Measurements from ENCODE around the gene GSTM1. TPM values are rescaled to one million over a fixed set of nuclear protein-coding genes. Genes with fewer than 3 reads are reported as not detected.
"Not testable (repeated sequence)": the region's sequence is repeated elsewhere in the genome, so short reads cannot be mapped to it uniquely, and the experiment has no call there.

Gene GSTM1
- total and polyA plus RNA-seq, 2 donors (not counting 1 experiment from before 2014, with no cell fraction given), result 30.5 to 40.0 TPM

DNA sequence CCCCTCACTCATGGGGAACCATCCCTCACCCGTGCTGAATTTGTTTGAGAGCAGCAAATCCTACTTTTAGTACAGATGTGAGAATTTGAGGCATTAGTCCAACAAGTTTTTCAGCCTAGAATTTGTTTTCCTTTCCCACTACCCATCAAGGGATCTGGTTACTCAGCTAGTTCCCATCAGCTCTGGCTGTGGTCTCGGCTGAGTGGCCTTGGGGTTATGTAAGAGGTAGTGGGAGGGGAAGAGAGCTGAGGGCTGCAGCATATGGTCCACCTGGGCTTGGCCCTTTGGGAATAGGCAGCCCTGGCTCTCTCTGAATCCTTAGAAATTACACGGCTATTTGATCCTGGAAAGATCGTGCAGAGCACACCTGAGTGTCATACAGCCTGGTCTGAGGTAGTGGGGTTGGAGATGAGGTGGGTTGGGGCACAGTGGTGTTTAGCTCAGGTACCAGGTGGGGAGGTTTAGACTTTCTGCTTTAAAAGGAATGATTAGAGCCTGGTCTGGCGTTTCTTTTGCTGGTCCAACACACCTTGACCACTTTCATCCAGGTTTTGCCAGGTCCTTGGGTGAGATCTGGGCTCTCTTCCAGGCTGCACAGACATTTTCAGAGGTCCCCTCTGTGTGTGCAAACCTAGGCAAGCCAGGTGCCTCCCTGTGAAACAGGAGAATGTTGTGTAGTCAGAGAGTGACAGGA is 27.5 kb upstream of the GSTM1 start:
- Histone ChIP-seq H3K9me3 (ENCODE audit: control extremely low read depth in 1 of 3, control insufficient read depth in 2 of 3, insufficient read depth in 1 of 3, low read length in 2 of 3) (no peaks in the 10 kb centered on the region), H3K4me2 (replicated peaks; ENCODE audit: low read depth, low read length, poor library complexity, severe bottlenecking) (no peak overlapping the region), H3K9ac (ENCODE audit: low read length) (no peak overlapping the region), H3K4me1 (ENCODE audit: control insufficient read depth in 2 of 2, insufficient read depth in 2 of 2, low read length in 2 of 2) (peaks cover 9 to 15% of the 10 kb centered on the region in 2 donors), H3K27ac (ENCODE audit: low read length in 2 of 2) (no peak overlapping the region), H3K36me3 (replicated peaks in 1 of 2; ENCODE audit: control extremely low read depth in 1 of 2, control insufficient read depth in 1 of 2, extremely low read depth in 1 of 2, insufficient read depth in 2 of 2, low read length in 1 of 2) (peaks cover 0 to 16% of the 10 kb centered on the region in 2 experiments), H4K20me1 (ENCODE audit: control insufficient read depth, insufficient read depth, low read length, poor library complexity, severe bottlenecking) (no peaks in the 10 kb centered on the region), H3K79me2 (ENCODE audit: control insufficient read depth, insufficient read depth, low read length) (no peaks in the 10 kb centered on the region), H2AFZ (ENCODE audit: insufficient read depth, low read depth, low read length, poor library complexity, severe bottlenecking) (no peak overlapping the region), H3K4me3 (ENCODE audit: control extremely low read depth in 1 of 5, extremely low read depth in 1 of 5, insufficient read depth in 1 of 5, low read depth in 2 of 5, low read length in 4 of 5) (no peak overlapping the region), H3K27me3 (replicated peaks in 1 of 4; ENCODE audit: control extremely low read depth in 1 of 4, control insufficient read depth in 3 of 4, insufficient read depth in 4 of 4, low read length in 3 of 4) (no peaks in the 10 kb centered on the region)
- no peak overlapping the region for H3K27ac Mint-ChIP-seq
- intact Hi-C loops (cut with micrococcal nuclease), result loop anchor here (10.0 kb wide), 1 partner anchor 175 kb away; the partner anchor contains the start of gene ATXN7L2
- no peaks in the 10 kb centered on the region for H3K27me3 Mint-ChIP-seq
- H3K4me3 Mint-ChIP-seq, result no peak overlapping the region
- H3K4me1 Mint-ChIP-seq, result peaks cover 19% of the 10 kb centered on the region
- ChIA-PET POLR2A (no interaction called here), CTCF (interaction anchor here (1.0 kb wide), 1 partner anchor 20 kb away, joined by 3 read pairs; no protein-coding TSS in a partner anchor)
- no peaks in the 10 kb centered on the region for H3K9me3 Mint-ChIP-seq (ENCODE audit: insufficient read depth)
- ATAC-seq (ENCODE audit: low read depth), result no peak
- 85% methylated on average over 4 of the region's 5 CpGs for WGBS (ENCODE audit: insufficient coverage)
- TF ChIP-seq EZH2 (IDR thresholded peaks at IDR 0.05; ENCODE audit: borderline replicate concordance, insufficient read depth, low read depth, low read length, poor library complexity, severe bottlenecking), result no peak
- no peak for TF ChIP-seq CTCF (IDR thresholded peaks at IDR 0.05)
- no peak for DNase-seq

GRCh38 chr1:109660691-109661026 is 27.0 kb upstream of the GSTM1 start:
- POLR2A ChIA-PET; H3K9ac ChIP-seq (ENCODE audit: low read length); H3K4me3 Mint-ChIP-seq; H3K27ac Mint-ChIP-seq; H3K9me3 ChIP-seq (ENCODE audit: control extremely low read depth in 1 of 3, control insufficient read depth in 2 of 3, insufficient read depth in 1 of 3, low read length in 2 of 3); H3K27me3 ChIP-seq (replicated peaks in 1 of 4; ENCODE audit: control extremely low read depth in 1 of 4, control insufficient read depth in 3 of 4, insufficient read depth in 4 of 4, low read length in 3 of 4); H3K79me2 ChIP-seq (ENCODE audit: control insufficient read depth, insufficient read depth, low read length); intact Hi-C loops (cut with micrococcal nuclease); H3K4me2 ChIP-seq (replicated peaks; ENCODE audit: low read depth, low read length, poor library complexity, severe bottlenecking); DNase-seq; H4K20me1 ChIP-seq (ENCODE audit: control insufficient read depth, insufficient read depth, low read length, poor library complexity, severe bottlenecking); H3K4me3 ChIP-seq (ENCODE audit: control extremely low read depth in 1 of 5, extremely low read depth in 1 of 5, insufficient read depth in 1 of 5, low read depth in 2 of 5, low read length in 4 of 5); H3K27me3 Mint-ChIP-seq; H3K27ac ChIP-seq (ENCODE audit: low read length in 2 of 2); ATAC-seq (ENCODE audit: low read depth); H3K4me1 ChIP-seq (ENCODE audit: control insufficient read depth in 2 of 2, insufficient read depth in 2 of 2, low read length in 2 of 2); H2AFZ ChIP-seq (ENCODE audit: insufficient read depth, low read depth, low read length, poor library complexity, severe bottlenecking); H3K9me3 Mint-ChIP-seq (ENCODE audit: insufficient read depth): not testable (repeated sequence)
- CTCF ChIA-PET, result interaction anchor here (1.0 kb wide), 1 partner anchor 20 kb away, joined by 3 read pairs; no protein-coding TSS in a partner anchor
- peaks cover 14% of the 10 kb centered on the region for H3K4me1 Mint-ChIP-seq
- H3K36me3 ChIP-seq (replicated peaks in 1 of 2; ENCODE audit: control extremely low read depth in 1 of 2, control insufficient read depth in 1 of 2, extremely low read depth in 1 of 2, insufficient read depth in 2 of 2, low read length in 1 of 2), result peaks cover 0 to 16% of the 10 kb centered on the region in 2 experiments
- WGBS (ENCODE audit: insufficient coverage), result 50% methylated on average over 1 of the region's 4 CpGs
